ENCODE measurements around the gene LATS2. TPM values are rescaled to one million over a fixed set of nuclear protein-coding genes. Genes with fewer than 3 reads are reported as not detected.
"Not testable (repeated sequence)": the region's sequence is repeated elsewhere in the genome, so short reads cannot be mapped to it uniquely, and the experiment has no call there.

LATS2 gene
- total RNA-seq, 1 donor from 2014 or later: 44.1 TPM

GRCh38 chr13:20939662-20940061, 121.7 kb downstream of the LATS2 start:
- TF ChIP-seq, protein P1, sequence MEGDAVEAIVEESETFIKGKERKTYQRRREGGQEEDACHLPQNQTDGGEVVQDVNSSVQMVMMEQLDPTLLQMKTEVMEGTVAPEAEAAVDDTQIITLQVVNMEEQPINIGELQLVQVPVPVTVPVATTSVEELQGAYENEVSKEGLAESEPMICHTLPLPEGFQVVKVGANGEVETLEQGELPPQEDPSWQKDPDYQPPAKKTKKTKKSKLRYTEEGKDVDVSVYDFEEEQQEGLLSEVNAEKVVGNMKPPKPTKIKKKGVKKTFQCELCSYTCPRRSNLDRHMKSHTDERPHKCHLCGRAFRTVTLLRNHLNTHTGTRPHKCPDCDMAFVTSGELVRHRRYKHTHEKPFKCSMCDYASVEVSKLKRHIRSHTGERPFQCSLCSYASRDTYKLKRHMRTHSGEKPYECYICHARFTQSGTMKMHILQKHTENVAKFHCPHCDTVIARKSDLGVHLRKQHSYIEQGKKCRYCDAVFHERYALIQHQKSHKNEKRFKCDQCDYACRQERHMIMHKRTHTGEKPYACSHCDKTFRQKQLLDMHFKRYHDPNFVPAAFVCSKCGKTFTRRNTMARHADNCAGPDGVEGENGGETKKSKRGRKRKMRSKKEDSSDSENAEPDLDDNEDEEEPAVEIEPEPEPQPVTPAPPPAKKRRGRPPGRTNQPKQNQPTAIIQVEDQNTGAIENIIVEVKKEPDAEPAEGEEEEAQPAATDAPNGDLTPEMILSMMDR (IDR thresholded peaks at IDR 0.05): no peak
- intact Hi-C loops (cut with DNase I): loop anchor here (10.0 kb wide), 1 partner anchor 165 kb away; no protein-coding TSS in a partner anchor
- no peak for DNase-seq
- Histone ChIP-seq H3K9me3 (no peaks in the 10 kb centered on the region), H3K27ac (peak overlapping the region; percentile 58), H3K36me3 (no peaks in the 10 kb centered on the region), H3K4me1 (no peaks in the 10 kb centered on the region), H3K27me3 (no peaks in the 10 kb centered on the region), H3K4me3 (no peak overlapping the region)
- peak; percentile 13 for ATAC-seq

GRCh38 chr13:20938302-20938701, 123.1 kb downstream of the LATS2 start:
- Histone ChIP-seq H3K9me3 (no peaks in the 10 kb centered on the region), H3K27ac (no peak overlapping the region), H3K27me3 (no peaks in the 10 kb centered on the region), H3K4me1 (no peaks in the 10 kb centered on the region), H3K4me3 (no peak overlapping the region), H3K36me3 (no peaks in the 10 kb centered on the region)
- intact Hi-C loops (cut with DNase I): no loop called here
- no peak for DNase-seq
- no peak for ATAC-seq
- TF ChIP-seq, protein P1 (IDR thresholded peaks at IDR 0.05): no peak

DNA sequence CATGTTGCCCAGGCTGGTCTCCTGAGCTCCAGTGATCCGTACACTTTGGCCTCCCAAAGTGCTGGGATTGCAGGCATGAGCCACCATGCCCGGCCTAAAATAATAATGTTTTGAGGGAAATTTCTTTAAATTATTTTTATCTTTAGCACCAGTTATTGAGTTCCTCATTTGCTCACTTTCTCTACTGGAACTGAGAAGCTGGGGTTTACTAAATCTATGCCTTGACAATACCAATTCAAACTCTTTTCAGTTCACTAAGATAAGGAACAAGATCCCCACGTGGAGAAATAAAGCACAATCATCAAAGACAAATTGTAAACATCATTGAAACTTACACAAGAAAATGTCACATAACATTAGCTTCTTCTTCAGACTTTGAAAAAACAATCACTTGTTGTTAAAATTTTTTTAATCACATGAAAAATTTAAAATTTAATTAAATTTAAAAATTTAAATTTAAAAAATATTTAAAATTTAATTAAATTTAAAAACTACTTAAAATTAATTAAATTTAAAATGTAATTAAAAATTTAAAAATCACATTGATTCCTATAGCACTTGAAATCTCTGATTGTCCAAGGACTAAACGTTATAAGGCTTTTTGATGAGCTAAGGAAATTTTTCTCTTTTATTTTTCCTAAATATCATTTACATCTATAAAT, 133.7 kb downstream of the LATS2 start:
- intact Hi-C loops (cut with DNase I): loop anchor here (10.0 kb wide), 1 partner anchor 433 kb away; no protein-coding TSS in a partner anchor
- TF ChIP-seq, protein P1 (IDR thresholded peaks at IDR 0.05): no peak
- H3K27me3 ChIP-seq: no peaks in the 10 kb centered on the region

DNA sequence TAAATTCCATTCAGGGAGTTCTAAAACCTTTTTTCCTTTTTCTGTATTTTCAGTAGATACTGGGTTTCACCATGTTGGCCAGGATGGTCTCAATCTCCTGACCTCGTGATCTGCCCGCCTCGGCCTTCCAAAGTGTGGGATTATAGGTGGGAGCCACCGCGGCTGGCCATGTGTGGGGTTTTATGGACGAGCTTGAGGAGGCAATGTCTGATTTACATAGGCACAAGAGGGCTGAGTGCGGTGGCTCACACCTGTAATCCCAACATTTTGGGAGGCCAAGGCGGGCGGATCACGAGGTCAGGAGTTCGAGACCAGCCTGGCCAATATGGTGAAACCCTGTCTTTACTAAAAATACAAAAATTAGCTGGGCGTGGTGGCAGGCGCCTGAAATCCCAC, 136.0 kb downstream of the LATS2 start:
- H3K4me3 ChIP-seq, H3K36me3 ChIP-seq, H3K9me3 ChIP-seq, DNase-seq, H3K27ac ChIP-seq, H3K4me1 ChIP-seq, H3K27me3 ChIP-seq, ATAC-seq: not testable (repeated sequence)
- intact Hi-C loops (cut with DNase I): loop anchor here (10.0 kb wide), 1 partner anchor 431 kb away; no protein-coding TSS in a partner anchor

More for the DNA sequence above, 133.7 kb downstream of the LATS2 start:
- ATAC-seq: no peak
- no peak overlapping the region for H3K4me3 ChIP-seq
- no peaks in the 10 kb centered on the region for H3K36me3 ChIP-seq
- no peak overlapping the region for H3K27ac ChIP-seq
- no peaks in the 10 kb centered on the region for H3K4me1 ChIP-seq
- no peaks in the 10 kb centered on the region for H3K9me3 ChIP-seq
- no peak for DNase-seq

- no peaks in the 10 kb centered on the region for H3K36me3 ChIP-seq
- peak; percentile 79 for DNase-seq
- TF ChIP-seq, protein P1 (IDR thresholded peaks at IDR 0.05): peak; percentile 76
- H3K27me3 ChIP-seq: no peaks in the 10 kb centered on the region
- H3K27ac ChIP-seq: no peak overlapping the region
- peak; percentile 86 for ATAC-seq
- H3K4me3 ChIP-seq: no peak overlapping the region
- H3K9me3 ChIP-seq: no peaks in the 10 kb centered on the region
- intact Hi-C loops (cut with DNase I): loop anchor here (5.0 to 10.0 kb wide), 2 partner anchors 213 to 430 kb away; no protein-coding TSS in a partner anchor
- H3K4me1 ChIP-seq: no peaks in the 10 kb centered on the region
These were observed 136.5 kb downstream of the LATS2 start for GRCh38 chr13:20924758-20925394.

GRCh38 chr13:20923272-20923671, 138.1 kb downstream of the LATS2 start:
- no peak for ATAC-seq
- no peak overlapping the region for H3K4me3 ChIP-seq
- intact Hi-C loops (cut with DNase I): loop anchor here (5.0 to 10.0 kb wide), 2 partner anchors 211 to 428 kb away; no protein-coding TSS in a partner anchor
- TF ChIP-seq, protein P1 (IDR thresholded peaks at IDR 0.05): no peak
- H3K27me3 ChIP-seq: no peaks in the 10 kb centered on the region
- H3K4me1 ChIP-seq: no peaks in the 10 kb centered on the region
- no peaks in the 10 kb centered on the region for H3K9me3 ChIP-seq
- no peak for DNase-seq
- no peaks in the 10 kb centered on the region for H3K36me3 ChIP-seq
- H3K27ac ChIP-seq: no peak overlapping the region
